Kidney (tissue), 14 donors: ENCODE measurements around the gene MTMR10. TPM values are rescaled to one million over a fixed set of nuclear protein-coding genes. Genes with fewer than 3 reads are reported as not detected.

Experiments
- DNase-seq, 5 donors: peaks; one replicate each; pipeline ENCODE4 v3.0.0-alpha.2; 2013 to 2020
- FAIRE-seq: peaks from 2 replicates; lab custom pipeline; 2012; peaks lifted over from hg19 to GRCh38; lab: Jason Lieb, UNC
- H3K27ac ChIP-seq, 2 donors: one replicate each; pipeline ENCODE4 v1.7.0; 2013; ENCODE audit warnings: low read depth in 2 of 2, low read length in 2 of 2, inconsistent platforms in 1 of 2
- H3K27me3 ChIP-seq: one replicate; pipeline ENCODE4 v1.7.1; 2013; ENCODE audit warnings: low read length, inconsistent platforms; ENCODE audit not compliant: control insufficient read depth, insufficient read depth
- H3K36me3 ChIP-seq, 3 donors: one replicate each; pipeline versions ENCODE4 v1.7.0 to v1.7.1; 2013; ENCODE audit warnings: low read length in 3 of 3, control low read depth in 1 of 3, inconsistent platforms in 1 of 3; ENCODE audit not compliant: insufficient read depth in 3 of 3, control insufficient read depth in 2 of 3
- H3K4me1 ChIP-seq, 3 donors: one replicate each; pipeline versions ENCODE4 v1.7.0 to v1.7.1; 2013; ENCODE audit warnings: low read length in 3 of 3, inconsistent platforms in 1 of 3, low read depth in 1 of 3; ENCODE audit not compliant: control insufficient read depth in 2 of 3, insufficient read depth in 2 of 3
- H3K4me3 ChIP-seq, 3 donors: one replicate each; pipeline versions ENCODE4 v1.7.0 to v1.8.1; 2013; ENCODE audit warnings: low read length in 3 of 3, control low read depth in 1 of 3, inconsistent platforms in 1 of 3
- H3K9ac ChIP-seq, 3 donors: one replicate each; pipeline versions ENCODE4 v1.7.0 to v1.7.1; 2013; ENCODE audit warnings: low read length in 3 of 3, control low read depth in 1 of 3, inconsistent platforms in 1 of 3
- H3K9me3 ChIP-seq, 3 donors: one replicate each; pipeline versions ENCODE4 v1.7.0 to v1.7.1; 2013; ENCODE audit warnings: low read length in 3 of 3, control low read depth in 1 of 3, inconsistent platforms in 1 of 3; ENCODE audit not compliant: control insufficient read depth in 2 of 3, insufficient read depth in 1 of 3
- intact Hi-C: fragments of 100-400 bp; cut with DNase I; formaldehyde crosslinking; loops from one replicate; pipeline ENCODE4 v1.11.1; 2022
- polyA plus RNA-seq: library from polyadenylated mRNA; stranded (reverse); fragments of 350-450 nt; fragmentation: Illumina TruSeq; extraction: RNeasy Lipid Tissue Mini Kit (QIAGEN cat#74804); gene quantifications from one replicate; pipeline ENCODE4 v1.2.3, GENCODE V29; 2014; ENCODE audit warnings: low read depth, low replicate concordance; ENCODE audit not compliant: insufficient read depth
- total RNA-seq: library from RNA; stranded (reverse); fragmentation: NEBNext Ultra II Directional; extraction: Animal tissue kit (Norgen Biotek cat#: 25700); gene quantifications from one replicate; pipeline ENCODE4 v1.2.1, GENCODE V29; 2021
- TF ChIP-seq, protein P1 (sequence below): IDR thresholded peaks from 3 replicates; pipeline ENCODE4 v1.5.1; 2012; ENCODE audit warnings: mild to moderate bottlenecking, moderate library complexity, borderline replicate concordance; ENCODE audit not compliant: insufficient read depth; ENCODE audit errors: extremely low read depth
- donor health status: control.
- donor health status: control.
- donor health status: control.
- donor health status: control.
- donor health status: control.
- donor health status: DM: yes; HTN: yes; CAD: no.
- donor health status: Normal renal cell carcinoma (clear cell type).

Gene MTMR10
- total and polyA plus RNA-seq, 2 donors from 2014 or later = 26.2 to 70.4 TPM

DNA sequence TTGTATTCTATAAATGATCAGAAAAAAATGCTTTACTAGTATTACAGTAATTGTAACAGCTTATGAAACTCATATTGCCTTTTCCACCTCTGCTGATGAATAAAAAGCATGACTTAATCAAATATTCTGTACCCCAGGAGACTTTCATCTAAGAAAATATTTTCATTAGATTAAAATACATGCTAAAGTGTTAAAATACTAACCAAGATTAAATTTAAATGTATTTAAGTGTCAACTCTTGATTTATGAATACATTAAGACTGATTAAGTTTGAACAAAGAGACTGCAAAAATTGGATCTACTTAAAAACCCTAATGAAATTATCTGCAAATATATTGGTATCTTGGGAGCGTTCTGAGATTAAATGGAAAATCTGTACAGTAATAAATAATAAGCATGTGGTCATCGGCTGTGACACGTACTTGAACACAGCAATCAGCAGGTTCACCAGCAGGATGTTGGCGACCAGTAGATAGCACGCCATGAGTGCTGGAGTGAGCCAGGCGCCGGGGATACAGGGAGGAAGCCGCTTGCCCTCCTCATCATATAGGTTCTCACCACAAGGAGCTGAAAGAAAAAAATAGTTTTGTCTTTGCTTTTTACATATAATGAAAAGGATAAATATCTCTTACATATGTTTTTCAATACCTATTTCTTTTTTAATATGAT, 36.6 kb upstream of the MTMR10 start:
- intact Hi-C loops = no loop called here
- no peak overlapping the region for H3K4me3 ChIP-seq
- H3K27me3 ChIP-seq = no peaks in the 10 kb centered on the region
- FAIRE-seq (no peak), DNase-seq (no peak)
- no peak overlapping the region for H3K9ac ChIP-seq
- no peaks in the 10 kb centered on the region for H3K36me3 ChIP-seq
- H3K9me3 ChIP-seq = no peaks in the 10 kb centered on the region
- no peak overlapping the region for H3K27ac ChIP-seq
- H3K4me1 ChIP-seq = peaks cover 13 to 31% (median 23%) of the 10 kb centered on the region in 3 donors
- TF ChIP-seq, protein P1, sequence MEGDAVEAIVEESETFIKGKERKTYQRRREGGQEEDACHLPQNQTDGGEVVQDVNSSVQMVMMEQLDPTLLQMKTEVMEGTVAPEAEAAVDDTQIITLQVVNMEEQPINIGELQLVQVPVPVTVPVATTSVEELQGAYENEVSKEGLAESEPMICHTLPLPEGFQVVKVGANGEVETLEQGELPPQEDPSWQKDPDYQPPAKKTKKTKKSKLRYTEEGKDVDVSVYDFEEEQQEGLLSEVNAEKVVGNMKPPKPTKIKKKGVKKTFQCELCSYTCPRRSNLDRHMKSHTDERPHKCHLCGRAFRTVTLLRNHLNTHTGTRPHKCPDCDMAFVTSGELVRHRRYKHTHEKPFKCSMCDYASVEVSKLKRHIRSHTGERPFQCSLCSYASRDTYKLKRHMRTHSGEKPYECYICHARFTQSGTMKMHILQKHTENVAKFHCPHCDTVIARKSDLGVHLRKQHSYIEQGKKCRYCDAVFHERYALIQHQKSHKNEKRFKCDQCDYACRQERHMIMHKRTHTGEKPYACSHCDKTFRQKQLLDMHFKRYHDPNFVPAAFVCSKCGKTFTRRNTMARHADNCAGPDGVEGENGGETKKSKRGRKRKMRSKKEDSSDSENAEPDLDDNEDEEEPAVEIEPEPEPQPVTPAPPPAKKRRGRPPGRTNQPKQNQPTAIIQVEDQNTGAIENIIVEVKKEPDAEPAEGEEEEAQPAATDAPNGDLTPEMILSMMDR = no peak

GRCh38 chr15:31025996-31026395, 34.6 kb upstream of the MTMR10 start:
- H3K27me3 ChIP-seq = no peaks in the 10 kb centered on the region
- intact Hi-C loops = no loop called here
- H3K27ac ChIP-seq = no peak overlapping the region
- FAIRE-seq = no peak
- H3K36me3 ChIP-seq = no peaks in the 10 kb centered on the region
- TF ChIP-seq, protein P1 = no peak
- no peak overlapping the region for H3K9ac ChIP-seq
- H3K9me3 ChIP-seq = no peaks in the 10 kb centered on the region
- no peak overlapping the region for H3K4me3 ChIP-seq
- H3K4me1 ChIP-seq = peaks cover 7 to 29% (median 18%) of the 10 kb centered on the region in 3 donors
- no peak for DNase-seq

- TF ChIP-seq, protein P1 = no peak
Observed at GRCh38 chr15:31024979-31025378, 33.6 kb upstream of the MTMR10 start.

GRCh38 chr15:31024330-31024729, 32.9 kb upstream of the MTMR10 start:
- no peaks in the 10 kb centered on the region for H3K36me3 ChIP-seq
- no peak overlapping the region for H3K9ac ChIP-seq
- peak overlapping the region in 1 of 3 donors; percentile 4 for H3K4me3 ChIP-seq
- intact Hi-C loops = no loop called here
- no peaks in the 10 kb centered on the region for H3K27me3 ChIP-seq
- peak; percentile 46 for FAIRE-seq
- peaks cover 7 to 23% (median 20%) of the 10 kb centered on the region in 3 donors for H3K4me1 ChIP-seq
- H3K27ac ChIP-seq = peak overlapping the region; percentile 10 to 78
- TF ChIP-seq, protein P1 = no peak
- no peaks in the 10 kb centered on the region for H3K9me3 ChIP-seq
- peak in 4 of 5 donors; percentile 73 to 94 (median 85) for DNase-seq

More at GRCh38 chr15:31024979-31025378, 33.6 kb upstream of the MTMR10 start:
- H3K9ac ChIP-seq = no peak overlapping the region
- peak overlapping the region; percentile 54 to 78 for H3K27ac ChIP-seq
- no peaks in the 10 kb centered on the region for H3K36me3 ChIP-seq
- FAIRE-seq = no peak
- peaks cover 7 to 23% (median 20%) of the 10 kb centered on the region in 3 donors for H3K4me1 ChIP-seq
- intact Hi-C loops = no loop called here
- DNase-seq = no peak
- H3K27me3 ChIP-seq = no peaks in the 10 kb centered on the region
- H3K4me3 ChIP-seq = no peak overlapping the region
- no peaks in the 10 kb centered on the region for H3K9me3 ChIP-seq
